HUES48 (cell line): ENCODE results near the gene PDE6G.

Experiments
- H3K27ac ChIP-seq: one replicate; pipeline ENCODE4 v1.7.0; 2013; ENCODE audit warnings: low read depth, low read length, inconsistent platforms
- H3K27me3 ChIP-seq: 2 replicates; pipeline ENCODE4 v1.6.1; 2013; ENCODE audit warnings: mild to moderate bottlenecking, low read length; ENCODE audit not compliant: control insufficient read depth, insufficient read depth
- H3K36me3 ChIP-seq: 2 replicates; pipeline ENCODE4 v1.6.1; 2013; ENCODE audit warnings: low read length; ENCODE audit not compliant: control insufficient read depth, insufficient read depth
- H3K4me1 ChIP-seq: 2 replicates; pipeline ENCODE4 v1.6.1; 2013; ENCODE audit warnings: mild to moderate bottlenecking, low read length; ENCODE audit not compliant: control insufficient read depth, insufficient read depth
- H3K4me3 ChIP-seq: 2 replicates; pipeline ENCODE4 v1.5.1; 2013; ENCODE audit warnings: mild to moderate bottlenecking, low read depth, low read length
- H3K9ac ChIP-seq: 2 replicates; pipeline ENCODE4 v1.6.1; 2013; ENCODE audit warnings: mild to moderate bottlenecking, low read depth, low read length, moderate library complexity
- H3K9me3 ChIP-seq: 2 replicates; pipeline ENCODE4 v1.6.1; 2013; ENCODE audit warnings: low read length; ENCODE audit not compliant: control insufficient read depth, insufficient read depth

Gene PDE6G

GRCh38 chr17:81656118-81656743 is at the start of gene PDE6G:
PDE6G (minus strand) TSS chr17:81656542; CDS start chr17:81653305, 3,237 bp downstream.
- Histone ChIP-seq H3K9me3 (no peaks in the 10 kb centered on the region), H3K4me3 (no peak within 1 kb of the TSS), H3K27me3 (no peaks in the 10 kb centered on the region), H3K27ac (no peak within 1 kb of the TSS), H3K9ac (no peak within 1 kb of the TSS), H3K36me3 (no peaks in the 10 kb centered on the region), H3K4me1 (peaks cover 7% of the 10 kb centered on the region)

- H3K27me3 ChIP-seq = no peaks in the 10 kb centered on the region
- no peaks in the 10 kb centered on the region for H3K9me3 ChIP-seq
- H3K36me3 ChIP-seq = peaks cover 57% of the 10 kb centered on the region
- no peak overlapping the region for H3K27ac ChIP-seq
- H3K4me3 ChIP-seq = no peak overlapping the region
- peaks cover 4% of the 10 kb centered on the region for H3K4me1 ChIP-seq
- no peak overlapping the region for H3K9ac ChIP-seq
Observed at GRCh38 chr17:81705518-81706231, 49.3 kb upstream of the PDE6G start.

- Histone ChIP-seq H3K27ac (peak overlapping the region; percentile 92), H3K9ac (peak overlapping the region; percentile 91), H3K4me1 (no peaks in the 10 kb centered on the region), H3K36me3 (peaks cover 61% of the 10 kb centered on the region), H3K4me3 (peak overlapping the region; percentile 93), H3K27me3 (no peaks in the 10 kb centered on the region), H3K9me3 (no peaks in the 10 kb centered on the region)
Observed at GRCh38 chr17:81703747-81704654, 47.7 kb upstream of the PDE6G start.

GRCh38 chr17:81702934-81703746 is 46.8 kb upstream of the PDE6G start, which contains the start of gene MRPL12:
MRPL12 (plus strand) TSS chr17:81703367; CDS start chr17:81703502, 135 bp downstream.
- peak within 1 kb of the TSS; percentile 92 for H3K27ac ChIP-seq
- peaks cover 61% of the 10 kb centered on the region for H3K36me3 ChIP-seq
- peak within 1 kb of the TSS; percentile 93 for H3K4me3 ChIP-seq

GRCh38 chr17:81701288-81702071 is 45.1 kb upstream of the PDE6G start:
- Histone ChIP-seq H3K4me3 (peak overlapping the region; percentile 93), H3K4me1 (no peaks in the 10 kb centered on the region), H3K36me3 (peaks cover 60% of the 10 kb centered on the region), H3K9me3 (no peaks in the 10 kb centered on the region), H3K27ac (peak overlapping the region; percentile 14), H3K27me3 (no peaks in the 10 kb centered on the region), H3K9ac (no peak overlapping the region)

More at GRCh38 chr17:81702934-81703746, 46.8 kb upstream of the PDE6G start, which contains the start of gene MRPL12:
- Histone ChIP-seq H3K9me3 (no peaks in the 10 kb centered on the region), H3K9ac (peak within 1 kb of the TSS; percentile 91), H3K27me3 (no peaks in the 10 kb centered on the region), H3K4me1 (no peaks in the 10 kb centered on the region)

- Histone ChIP-seq H3K4me1 (no peaks in the 10 kb centered on the region), H3K9ac (no peak overlapping the region), H3K27me3 (no peaks in the 10 kb centered on the region), H3K4me3 (no peak overlapping the region), H3K36me3 (peaks cover 60% of the 10 kb centered on the region), H3K9me3 (no peaks in the 10 kb centered on the region), H3K27ac (peak overlapping the region; percentile 2)
Observed at GRCh38 chr17:81700353-81701287, 44.3 kb upstream of the PDE6G start.

- no peak overlapping the region for H3K9ac ChIP-seq
- H3K36me3 ChIP-seq = peaks cover 67% of the 10 kb centered on the region
- no peak overlapping the region for H3K27ac ChIP-seq
- no peak overlapping the region for H3K4me3 ChIP-seq
- H3K4me1 ChIP-seq = no peaks in the 10 kb centered on the region
- no peaks in the 10 kb centered on the region for H3K27me3 ChIP-seq
- no peaks in the 10 kb centered on the region for H3K9me3 ChIP-seq
Observed at GRCh38 chr17:81697261-81698044, 41.1 kb upstream of the PDE6G start.

- peaks cover 73% of the 10 kb centered on the region for H3K36me3 ChIP-seq
- no peak overlapping the region for H3K9ac ChIP-seq
Observed at GRCh38 chr17:81696218-81696941, 40.0 kb upstream of the PDE6G start.

More at GRCh38 chr17:81696218-81696941, 40.0 kb upstream of the PDE6G start:
- Histone ChIP-seq H3K4me1 (no peaks in the 10 kb centered on the region), H3K9me3 (no peaks in the 10 kb centered on the region), H3K4me3 (no peak overlapping the region), H3K27ac (no peak overlapping the region), H3K27me3 (no peaks in the 10 kb centered on the region)
